ENCODE data around the gene FMOD.

- TF ChIP-seq CTCF (conservative IDR thresholded peaks at IDR 0.05; ENCODE audit: low read depth, low read length), result no peak
- no peak for TF ChIP-seq EZH2 (IDR thresholded peaks at IDR 0.05; ENCODE audit: borderline replicate concordance, low read depth, low read length, poor library complexity, severe bottlenecking)
Measured at GRCh38 chr1:203324105-203325025, 26.6 kb downstream of the FMOD start.

Measured in A673 (cell line).